Left ventricle myocardium inferior (tissue), 1 donor: ENCODE data around the gene MPDU1. TPM values are rescaled to one million over a fixed set of nuclear protein-coding genes. Genes with fewer than 3 reads are reported as not detected.

Experiments used
- DNase-seq: peaks from one replicate; pipeline ENCODE4 v3.0.0-alpha.2; 2020
- H3K27ac ChIP-seq: fragments of 200-600 bp; replicated peaks from 2 replicates; pipeline ENCODE4 v1.8.0; 2021
- H3K27me3 ChIP-seq: fragments of 200-600 bp; 2 replicates; pipeline ENCODE4 v1.8.0; 2021; ENCODE audit warnings: low read depth
- H3K36me3 ChIP-seq: fragments of 200-600 bp; 2 replicates; pipeline ENCODE4 v1.8.0; 2021
- H3K4me1 ChIP-seq: fragments of 200-600 bp; 2 replicates; pipeline ENCODE4 v1.8.0; 2021
- H3K4me3 ChIP-seq: fragments of 200-600 bp; 2 replicates; pipeline ENCODE4 v1.8.0; 2021; ENCODE audit warnings: mild to moderate bottlenecking, moderate library complexity
- H3K9me3 ChIP-seq: fragments of 200-600 bp; replicated peaks from 2 replicates; pipeline ENCODE4 v1.8.0; 2021
- intact Hi-C: fragments of 100-400 bp; cut with micrococcal nuclease; formaldehyde crosslinking; loops from one replicate; pipeline ENCODE4 v1.11.0; 2022
- total RNA-seq: library from RNA; stranded (reverse); fragmentation: NEBNext Ultra II Directional; extraction: Animal tissue kit (Norgen Biotek cat#: 25700); gene quantifications from one replicate; pipeline ENCODE4 v1.2.1, GENCODE V29; 2021
- TF ChIP-seq, protein P1 (sequence below): fragments of 200-600 bp; IDR thresholded peaks from 2 replicates; pipeline ENCODE4 v1.8.0; 2021; ENCODE audit warnings: antibody characterized with exemption, mild to moderate bottlenecking, borderline replicate concordance
- donor health status: DM: no; HTN: yes; CAD: no; lungs with severe emphysema.

The MPDU1 gene
- total RNA-seq, 1 donor from 2014 or later = 24.9 TPM

DNA sequence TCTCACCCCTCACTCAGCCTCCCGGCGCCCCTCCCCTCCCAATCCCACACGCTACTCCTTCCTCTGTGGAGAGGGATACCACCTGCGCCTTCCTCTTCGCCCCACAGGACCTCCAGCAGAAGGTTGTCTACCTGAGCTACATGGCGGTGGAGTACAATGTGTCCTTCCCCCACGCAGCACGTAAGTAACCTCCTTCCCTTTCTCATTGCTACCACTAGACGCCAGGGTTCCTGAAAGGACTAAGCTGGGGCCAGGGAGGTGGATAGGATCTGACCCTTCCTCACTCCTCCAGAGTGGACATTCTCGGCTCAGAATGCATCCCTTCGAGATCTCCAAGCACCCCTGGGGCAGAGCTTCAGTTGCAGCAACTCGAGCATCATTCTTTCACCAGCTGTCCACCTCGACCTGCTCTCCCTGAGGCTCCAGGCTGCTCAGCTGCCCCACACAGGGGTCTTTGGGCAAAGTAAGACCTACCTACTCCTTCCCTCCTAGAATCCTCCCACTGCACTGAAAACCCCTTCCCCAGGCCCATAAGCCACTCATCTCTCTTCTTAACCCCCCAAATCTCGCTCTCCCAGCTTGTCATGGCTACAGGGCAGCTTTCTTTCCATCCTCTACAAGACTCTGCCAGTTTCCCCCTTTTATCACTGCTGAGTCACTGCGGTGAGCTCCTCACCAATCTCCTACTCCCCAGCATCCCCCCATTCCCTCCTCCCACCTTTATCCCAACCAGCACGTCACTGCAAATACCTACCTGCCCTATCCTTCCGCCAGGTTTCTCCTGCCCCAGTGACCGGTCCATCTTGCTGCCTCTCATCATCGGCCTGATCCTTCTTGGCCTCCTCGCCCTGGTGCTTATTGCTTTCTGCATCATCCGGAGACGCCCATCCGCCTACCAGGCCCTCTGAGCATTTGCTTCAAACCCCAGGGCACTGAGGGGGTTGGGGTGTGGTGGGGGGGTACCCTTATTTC, 2.8 kb upstream of the MPDU1 start:
- H3K27me3 ChIP-seq = no peaks in the 10 kb centered on the region
- DNase-seq = no peak
- TF ChIP-seq, protein P1, sequence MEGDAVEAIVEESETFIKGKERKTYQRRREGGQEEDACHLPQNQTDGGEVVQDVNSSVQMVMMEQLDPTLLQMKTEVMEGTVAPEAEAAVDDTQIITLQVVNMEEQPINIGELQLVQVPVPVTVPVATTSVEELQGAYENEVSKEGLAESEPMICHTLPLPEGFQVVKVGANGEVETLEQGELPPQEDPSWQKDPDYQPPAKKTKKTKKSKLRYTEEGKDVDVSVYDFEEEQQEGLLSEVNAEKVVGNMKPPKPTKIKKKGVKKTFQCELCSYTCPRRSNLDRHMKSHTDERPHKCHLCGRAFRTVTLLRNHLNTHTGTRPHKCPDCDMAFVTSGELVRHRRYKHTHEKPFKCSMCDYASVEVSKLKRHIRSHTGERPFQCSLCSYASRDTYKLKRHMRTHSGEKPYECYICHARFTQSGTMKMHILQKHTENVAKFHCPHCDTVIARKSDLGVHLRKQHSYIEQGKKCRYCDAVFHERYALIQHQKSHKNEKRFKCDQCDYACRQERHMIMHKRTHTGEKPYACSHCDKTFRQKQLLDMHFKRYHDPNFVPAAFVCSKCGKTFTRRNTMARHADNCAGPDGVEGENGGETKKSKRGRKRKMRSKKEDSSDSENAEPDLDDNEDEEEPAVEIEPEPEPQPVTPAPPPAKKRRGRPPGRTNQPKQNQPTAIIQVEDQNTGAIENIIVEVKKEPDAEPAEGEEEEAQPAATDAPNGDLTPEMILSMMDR = no peak
- H3K27ac ChIP-seq = peak overlapping the region; percentile 96
- peaks cover 36% of the 10 kb centered on the region for H3K36me3 ChIP-seq
- H3K4me3 ChIP-seq = peak overlapping the region; percentile 76
- H3K4me1 ChIP-seq = peaks cover 87% of the 10 kb centered on the region
- no peaks in the 10 kb centered on the region for H3K9me3 ChIP-seq
- intact Hi-C loops = no loop called here

DNA sequence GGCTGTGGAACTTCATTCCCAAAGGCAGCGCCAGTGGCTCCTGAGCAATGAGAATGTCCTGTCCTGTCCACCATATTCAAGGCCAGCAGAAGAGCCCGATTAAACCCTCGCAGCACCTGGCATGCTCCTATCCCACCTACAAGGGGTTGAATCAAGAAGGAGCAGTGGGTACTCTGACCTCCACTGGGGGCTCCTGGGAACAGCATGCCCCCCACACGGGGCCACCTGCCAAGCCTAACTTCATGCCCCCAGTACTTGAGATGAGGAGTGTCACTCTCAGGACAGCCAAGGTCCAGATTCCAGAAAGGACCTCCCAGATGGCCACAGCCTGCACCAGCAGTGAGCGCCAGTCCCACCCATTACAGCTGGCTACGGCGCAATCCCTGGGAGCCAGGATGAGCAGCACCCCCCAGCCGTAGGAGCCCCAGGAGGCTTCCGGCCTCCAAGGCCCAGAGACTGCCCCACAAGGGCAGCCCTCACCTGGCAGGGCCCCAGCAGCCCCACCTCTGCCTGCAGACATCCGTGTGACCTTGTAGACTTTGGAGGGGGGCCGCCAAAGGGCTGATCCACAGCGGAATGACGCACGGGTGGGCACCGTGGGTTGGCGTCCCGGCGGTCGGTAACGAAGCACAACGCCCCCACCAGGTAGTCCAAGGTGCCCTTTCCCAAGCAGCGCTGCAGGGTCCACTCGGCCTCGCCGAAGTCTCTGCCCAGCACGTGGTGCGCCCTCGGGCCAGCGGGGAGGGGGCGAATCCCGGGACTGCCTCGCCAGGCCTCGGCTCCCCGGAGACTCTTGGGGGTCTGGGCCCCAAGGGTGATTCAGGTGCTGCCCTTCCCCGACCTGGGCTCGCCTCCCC, 1.0 kb upstream of the MPDU1 start:
- Histone ChIP-seq H3K4me1 (peaks cover 77% of the 10 kb centered on the region), H3K4me3 (peak overlapping the region; percentile 76), H3K36me3 (peaks cover 25% of the 10 kb centered on the region), H3K27ac (peak overlapping the region; percentile 96), H3K9me3 (no peaks in the 10 kb centered on the region), H3K27me3 (no peaks in the 10 kb centered on the region)
- intact Hi-C loops = no loop called here
- no peak for DNase-seq
- TF ChIP-seq, protein P1 = no peak

DNA sequence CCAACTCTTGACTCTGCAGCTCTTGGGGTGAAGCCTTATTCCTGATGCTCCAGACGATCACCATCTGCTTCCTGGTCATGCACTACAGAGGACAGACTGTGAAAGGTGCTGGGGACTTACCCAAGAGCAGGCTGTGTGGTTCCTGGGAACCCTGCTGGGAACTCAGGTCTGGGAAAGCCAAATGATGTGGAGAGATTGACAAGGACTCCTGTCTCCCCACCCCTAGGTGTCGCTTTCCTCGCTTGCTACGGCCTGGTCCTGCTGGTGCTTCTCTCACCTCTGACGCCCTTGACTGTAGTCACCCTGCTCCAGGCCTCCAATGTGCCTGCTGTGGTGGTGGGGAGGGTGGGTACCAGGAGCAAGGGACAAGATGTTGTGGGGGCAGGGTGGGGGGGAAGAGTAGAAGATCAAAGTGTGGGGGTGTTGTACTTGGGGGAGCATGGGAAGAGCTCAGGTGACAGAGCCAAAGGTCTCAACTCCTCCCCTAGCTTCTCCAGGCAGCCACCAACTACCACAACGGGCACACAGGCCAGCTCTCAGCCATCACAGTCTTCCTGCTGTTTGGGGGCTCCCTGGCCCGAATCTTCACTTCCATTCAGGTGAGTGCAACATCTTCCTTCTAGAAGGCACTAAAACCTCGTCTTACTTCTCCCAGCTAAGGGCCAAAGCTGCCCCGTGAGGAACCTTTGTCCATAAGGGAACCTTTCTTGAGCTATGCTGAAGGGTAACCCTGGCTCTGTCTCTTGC, 3.2 kb downstream of the MPDU1 start:
- DNase-seq = no peak
- intact Hi-C loops = no loop called here
- no peaks in the 10 kb centered on the region for H3K9me3 ChIP-seq
- TF ChIP-seq, protein P1 = peak; percentile 50
- H3K4me3 ChIP-seq = peak overlapping the region; percentile 36
- peaks cover 68% of the 10 kb centered on the region for H3K4me1 ChIP-seq
- peak overlapping the region; percentile 83 for H3K27ac ChIP-seq
- H3K36me3 ChIP-seq = peaks cover 23% of the 10 kb centered on the region
- no peaks in the 10 kb centered on the region for H3K27me3 ChIP-seq

DNA sequence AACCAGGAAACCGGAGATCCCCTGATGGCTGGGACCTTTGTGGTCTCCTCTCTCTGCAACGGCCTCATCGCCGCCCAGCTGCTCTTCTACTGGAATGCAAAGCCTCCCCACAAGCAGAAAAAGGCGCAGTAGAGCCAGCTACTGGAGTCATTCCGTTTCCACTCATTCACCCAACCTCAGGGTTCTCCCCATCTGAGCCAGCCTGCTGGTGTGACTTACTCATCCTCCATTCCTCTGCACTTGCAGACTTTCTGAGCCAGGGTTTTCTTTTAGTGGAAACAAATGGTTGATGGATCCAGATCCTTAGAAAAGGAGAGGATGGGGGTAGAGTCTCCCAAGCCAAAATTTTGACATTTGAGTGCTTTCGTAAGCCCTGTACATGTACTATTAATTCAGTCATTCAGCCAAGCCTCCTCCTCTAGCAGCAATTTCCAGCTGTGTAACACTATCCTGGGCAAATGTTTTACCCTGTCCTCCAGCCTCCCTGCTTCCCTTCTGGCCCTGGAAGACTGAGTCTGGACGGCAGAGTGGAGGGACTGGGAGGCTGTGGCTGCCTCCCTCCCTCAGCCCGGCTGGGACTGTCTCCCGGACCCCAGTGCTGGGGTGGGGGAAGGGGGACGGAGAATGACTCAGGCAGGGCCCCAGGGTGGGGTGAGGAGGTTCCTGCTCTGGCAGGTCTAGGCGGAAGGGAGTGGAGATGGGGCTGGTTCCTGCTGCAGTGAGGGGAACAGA, 3.9 kb downstream of the MPDU1 start:
- H3K27ac ChIP-seq = peak overlapping the region; percentile 83
- TF ChIP-seq, protein P1 = no peak
- no peaks in the 10 kb centered on the region for H3K9me3 ChIP-seq
- H3K4me1 ChIP-seq = peaks cover 61% of the 10 kb centered on the region
- intact Hi-C loops = no loop called here
- H3K36me3 ChIP-seq = peaks cover 31% of the 10 kb centered on the region
- H3K4me3 ChIP-seq = peak overlapping the region; percentile 36
- no peaks in the 10 kb centered on the region for H3K27me3 ChIP-seq
- no peak for DNase-seq
